HEK293 (cell line): ENCODE data around the gene MBNL2.
A peak's percentile ranks its signal among the peaks of the same experiment; 100 is the strongest.

Experiments used
- CTCF ChIA-PET: fragments of 350-600 bp; formaldehyde crosslinking; extraction: SDS; loops from one replicate; lab custom pipeline; 2021; ENCODE audit warnings: antibody characterized with exemption; lab: Yijun Ruan, JAX
- POLR2A ChIA-PET: fragments of 300-600 bp; formaldehyde crosslinking; extraction: SDS; loops from one replicate; lab custom pipeline; 2020; ENCODE audit warnings: antibody characterized with exemption, inconsistent platforms; lab: Yijun Ruan, JAX
- H3K27ac ChIP-seq: fragments of 200-500 bp; sonication (Bioruptor generic); 2 replicates; pipeline ENCODE4 v1.5.1; 2014; ENCODE audit warnings: low read depth, low read length, control low read depth, inconsistent platforms; ENCODE audit errors: extremely low read depth
- H3K36me3 ChIP-seq, 2 experiments: fragments of 200-500 bp in 1 of 2; sonication (Bioruptor generic) in 1 of 2; 1 replicate in 1 of 2; 2 replicates in 1 of 2; pipeline ENCODE4 v1.5.1; 2014 to 2017; ENCODE audit warnings: inconsistent platforms in 2 of 2, low read length in 2 of 2; ENCODE audit not compliant: control insufficient read depth in 2 of 2, insufficient read depth in 1 of 2
- H3K4me1 ChIP-seq: fragments of 200-500 bp; sonication (Bioruptor generic); 2 replicates; pipeline ENCODE4 v1.5.1; 2014; ENCODE audit warnings: mild to moderate bottlenecking, low read length, inconsistent platforms; ENCODE audit not compliant: control insufficient read depth, insufficient read depth
- H3K4me3 ChIP-seq: 2 replicates; pipeline ENCODE4 v1.5.1; 2011; ENCODE audit warnings: low read depth, mild to moderate bottlenecking, control low read depth, low read length, moderate library complexity
- H3K9me3 ChIP-seq: fragments of 200-500 bp; sonication (Bioruptor generic); 2 replicates; pipeline ENCODE4 v1.5.1; 2014; ENCODE audit warnings: low read depth, low read length, inconsistent platforms; ENCODE audit not compliant: control insufficient read depth, insufficient read depth
- PRDM10 ChIP-seq: fragments of 450-650 bp; formaldehyde crosslinking; IDR thresholded peaks from 2 replicates; pipeline ENCODE4 v1.5.1; 2016; ENCODE audit warnings: missing biosample characterization, missing genetic modification characterization
- SETDB1 ChIP-seq: IDR thresholded peaks from one replicate; pipeline ENCODE4 v1.6.1; 2017; ENCODE audit warnings: mild to moderate bottlenecking, low read length, moderate library complexity, mixed read lengths; ENCODE audit not compliant: insufficient read length
- SP3 ChIP-seq: fragments of 450-650 bp; formaldehyde crosslinking; IDR thresholded peaks from 2 replicates; pipeline ENCODE4 v1.5.1; 2016; ENCODE audit warnings: missing biosample characterization, missing genetic modification characterization
- ZBTB17 ChIP-seq: fragments of 450-650 bp; formaldehyde crosslinking; IDR thresholded peaks from 2 replicates; pipeline ENCODE4 v1.5.1; 2016; ENCODE audit warnings: missing biosample characterization, missing genetic modification characterization
- ZBTB21 ChIP-seq: fragments of 450-650 bp; formaldehyde crosslinking; IDR thresholded peaks from 2 replicates; pipeline ENCODE4 v1.5.1; 2017; ENCODE audit warnings: missing biosample characterization, missing genetic modification characterization
- ZBTB44 ChIP-seq: fragments of 450-650 bp; IDR thresholded peaks from 2 replicates; pipeline ENCODE4 v1.5.1; 2018; ENCODE audit warnings: missing biosample characterization, mild to moderate bottlenecking, missing genetic modification characterization
- ZFP3 ChIP-seq: fragments of 450-650 bp; formaldehyde crosslinking; IDR thresholded peaks from 2 replicates; pipeline ENCODE4 v1.5.1; 2016; ENCODE audit warnings: low read depth, missing biosample characterization, missing genetic modification characterization
- ZIC2 ChIP-seq: fragments of 450-650 bp; formaldehyde crosslinking; IDR thresholded peaks from 2 replicates; pipeline ENCODE4 v1.5.1; 2016; ENCODE audit warnings: missing biosample characterization, missing genetic modification characterization
- ZNF121 ChIP-seq: fragments of 450-650 bp; formaldehyde crosslinking; IDR thresholded peaks from 2 replicates; pipeline ENCODE4 v1.5.1; 2016; ENCODE audit warnings: missing biosample characterization, missing genetic modification characterization
- ZNF140 ChIP-seq: fragments of 450-650 bp; formaldehyde crosslinking; IDR thresholded peaks from 2 replicates; pipeline ENCODE4 v1.5.1; 2016; ENCODE audit warnings: missing biosample characterization, missing genetic modification characterization
- ZNF146 ChIP-seq: fragments of 450-650 bp; formaldehyde crosslinking; IDR thresholded peaks from 2 replicates; pipeline ENCODE4 v1.5.1; 2016; ENCODE audit warnings: missing biosample characterization, missing genetic modification characterization
- ZNF221 ChIP-seq: fragments of 450-650 bp; formaldehyde crosslinking; IDR thresholded peaks from 2 replicates; pipeline ENCODE4 v1.5.1; 2017; ENCODE audit warnings: missing biosample characterization, missing genetic modification characterization, borderline replicate concordance
- ZNF24 ChIP-seq: fragments of 450-650 bp; formaldehyde crosslinking; IDR thresholded peaks from 2 replicates; pipeline ENCODE4 v1.5.1; 2016; ENCODE audit warnings: missing biosample characterization, missing genetic modification characterization
- ZNF302 ChIP-seq: fragments of 450-650 bp; formaldehyde crosslinking; IDR thresholded peaks from 2 replicates; pipeline ENCODE4 v1.5.1; 2016; ENCODE audit warnings: missing biosample characterization, missing genetic modification characterization, low read depth
- ZNF426 ChIP-seq: fragments of 450-650 bp; formaldehyde crosslinking; IDR thresholded peaks from 2 replicates; pipeline ENCODE4 v1.5.1; 2017; ENCODE audit warnings: missing biosample characterization, missing genetic modification characterization, mild to moderate bottlenecking, inconsistent platforms, moderate library complexity
- ZNF530 ChIP-seq: fragments of 450-650 bp; formaldehyde crosslinking; IDR thresholded peaks from 2 replicates; pipeline ENCODE4 v1.5.1; 2016; ENCODE audit warnings: low read depth, missing biosample characterization, missing genetic modification characterization
- ZNF544 ChIP-seq: fragments of 450-650 bp; formaldehyde crosslinking; IDR thresholded peaks from 2 replicates; pipeline ENCODE4 v1.5.0; 2017; ENCODE audit warnings: missing biosample characterization, missing genetic modification characterization
- ZNF571 ChIP-seq: fragments of 450-650 bp; formaldehyde crosslinking; IDR thresholded peaks from 2 replicates; pipeline ENCODE4 v1.5.0; 2017; ENCODE audit warnings: missing biosample characterization, missing genetic modification characterization
- ZNF610 ChIP-seq: fragments of 450-650 bp; formaldehyde crosslinking; IDR thresholded peaks from 2 replicates; pipeline ENCODE4 v1.5.1; 2016; ENCODE audit warnings: missing biosample characterization, missing genetic modification characterization, borderline replicate concordance
- ZNF791 ChIP-seq: fragments of 450-650 bp; formaldehyde crosslinking; IDR thresholded peaks from 2 replicates; pipeline ENCODE4 v1.5.1; 2016; ENCODE audit warnings: missing biosample characterization, missing genetic modification characterization
- ZNF830 ChIP-seq: fragments of 450-650 bp; IDR thresholded peaks from 2 replicates; pipeline ENCODE4 v1.5.0; 2018; ENCODE audit warnings: missing biosample characterization, missing genetic modification characterization, low read depth, mild to moderate bottlenecking, moderate library complexity
- TF ChIP-seq, protein P1 (sequence below): fragments of 450-650 bp; formaldehyde crosslinking; IDR thresholded peaks from 2 replicates; pipeline ENCODE4 v1.5.0; 2017; ENCODE audit warnings: missing biosample characterization, missing genetic modification characterization, borderline replicate concordance
- TF ChIP-seq, protein P2 (sequence below): fragments of 450-650 bp; formaldehyde crosslinking; IDR thresholded peaks from 2 replicates; pipeline ENCODE4 v1.5.1; 2016; ENCODE audit warnings: missing biosample characterization, missing genetic modification characterization
- TF ChIP-seq, protein P3 (sequence below): fragments of 450-650 bp; formaldehyde crosslinking; IDR thresholded peaks from 2 replicates; pipeline ENCODE4 v1.5.1; 2017; ENCODE audit warnings: missing biosample characterization, missing genetic modification characterization

Gene MBNL2

GRCh38 chr13:97259410-97259797, 37.3 kb downstream of the MBNL2 start (continued):
- TF ChIP-seq, protein P1, sequence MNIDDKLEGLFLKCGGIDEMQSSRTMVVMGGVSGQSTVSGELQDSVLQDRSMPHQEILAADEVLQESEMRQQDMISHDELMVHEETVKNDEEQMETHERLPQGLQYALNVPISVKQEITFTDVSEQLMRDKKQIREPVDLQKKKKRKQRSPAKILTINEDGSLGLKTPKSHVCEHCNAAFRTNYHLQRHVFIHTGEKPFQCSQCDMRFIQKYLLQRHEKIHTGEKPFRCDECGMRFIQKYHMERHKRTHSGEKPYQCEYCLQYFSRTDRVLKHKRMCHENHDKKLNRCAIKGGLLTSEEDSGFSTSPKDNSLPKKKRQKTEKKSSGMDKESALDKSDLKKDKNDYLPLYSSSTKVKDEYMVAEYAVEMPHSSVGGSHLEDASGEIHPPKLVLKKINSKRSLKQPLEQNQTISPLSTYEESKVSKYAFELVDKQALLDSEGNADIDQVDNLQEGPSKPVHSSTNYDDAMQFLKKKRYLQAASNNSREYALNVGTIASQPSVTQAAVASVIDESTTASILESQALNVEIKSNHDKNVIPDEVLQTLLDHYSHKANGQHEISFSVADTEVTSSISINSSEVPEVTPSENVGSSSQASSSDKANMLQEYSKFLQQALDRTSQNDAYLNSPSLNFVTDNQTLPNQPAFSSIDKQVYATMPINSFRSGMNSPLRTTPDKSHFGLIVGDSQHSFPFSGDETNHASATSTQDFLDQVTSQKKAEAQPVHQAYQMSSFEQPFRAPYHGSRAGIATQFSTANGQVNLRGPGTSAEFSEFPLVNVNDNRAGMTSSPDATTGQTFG, result no peak
- TF ChIP-seq ZNF791, result no peak
- TF ChIP-seq, protein P2, sequence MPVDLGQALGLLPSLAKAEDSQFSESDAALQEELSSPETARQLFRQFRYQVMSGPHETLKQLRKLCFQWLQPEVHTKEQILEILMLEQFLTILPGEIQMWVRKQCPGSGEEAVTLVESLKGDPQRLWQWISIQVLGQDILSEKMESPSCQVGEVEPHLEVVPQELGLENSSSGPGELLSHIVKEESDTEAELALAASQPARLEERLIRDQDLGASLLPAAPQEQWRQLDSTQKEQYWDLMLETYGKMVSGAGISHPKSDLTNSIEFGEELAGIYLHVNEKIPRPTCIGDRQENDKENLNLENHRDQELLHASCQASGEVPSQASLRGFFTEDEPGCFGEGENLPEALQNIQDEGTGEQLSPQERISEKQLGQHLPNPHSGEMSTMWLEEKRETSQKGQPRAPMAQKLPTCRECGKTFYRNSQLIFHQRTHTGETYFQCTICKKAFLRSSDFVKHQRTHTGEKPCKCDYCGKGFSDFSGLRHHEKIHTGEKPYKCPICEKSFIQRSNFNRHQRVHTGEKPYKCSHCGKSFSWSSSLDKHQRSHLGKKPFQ (tag by site-specific recombination), result no peak
- no peak for TF ChIP-seq ZBTB17 (tag by site-specific recombination)

DNA sequence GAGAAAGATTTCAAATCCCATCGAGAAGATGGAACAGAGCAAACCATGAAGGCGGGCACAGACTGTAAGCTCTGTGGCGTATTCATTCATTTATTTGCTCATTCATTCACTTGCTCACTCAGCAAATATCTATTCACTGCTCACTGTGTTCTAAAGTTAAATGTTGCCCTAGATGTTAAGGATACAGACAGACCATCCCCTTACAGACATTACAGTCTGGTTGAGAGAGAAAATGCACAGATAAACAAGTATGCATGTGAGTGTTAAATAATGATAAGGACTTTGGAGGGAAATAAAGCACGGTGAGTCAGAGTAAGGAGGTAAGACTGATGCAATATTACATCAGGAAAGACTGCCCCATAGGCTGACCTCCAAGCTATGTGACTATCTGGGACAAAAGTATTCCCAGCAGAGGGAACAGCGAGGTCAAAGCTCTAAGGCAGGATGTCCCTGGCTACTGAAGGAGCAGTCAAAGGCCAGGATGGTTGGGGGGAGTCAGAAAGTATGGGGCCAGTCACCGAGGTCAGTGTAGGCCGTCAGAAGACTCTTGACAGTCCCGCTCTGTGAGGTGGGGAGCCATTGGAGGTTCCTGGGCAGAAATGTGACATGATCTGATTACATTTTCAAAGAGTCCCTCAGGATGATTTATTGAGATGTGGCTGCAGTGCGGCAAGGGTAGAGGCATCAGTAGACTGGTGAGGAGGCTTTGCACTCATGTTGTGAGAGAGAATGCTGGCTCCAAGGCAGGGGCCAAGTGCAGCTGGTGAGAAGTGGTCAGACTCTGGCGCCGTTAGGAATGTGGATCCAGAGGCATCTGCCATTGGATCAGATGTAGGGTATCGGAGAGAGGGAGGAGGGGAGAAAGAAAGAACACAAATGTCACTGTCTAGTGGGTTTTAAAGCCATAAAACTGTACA, 37.9 kb downstream of the MBNL2 start:
- Histone ChIP-seq H3K9me3 (no peaks in the 10 kb centered on the region), H3K36me3 (no peaks in the 10 kb centered on the region), H3K4me1 (peaks cover 33% of the 10 kb centered on the region), H3K27ac (peak overlapping the region; percentile 19; the same call in 1 of the 2 replicates), H3K4me3 (no peak overlapping the region)
- ChIA-PET CTCF (interaction anchor here (0.5 to 1.0 kb wide), 3 partner anchors 34 to 168 kb away, joined by 3 to 4 read pairs (median 4); no protein-coding TSS in a partner anchor), POLR2A (interaction anchor here (0.7 to 1.0 kb wide), 2 partner anchors 13 to 38 kb away, joined by 3 to 4 read pairs; partner anchors contain the start of gene MBNL2)
- TF ChIP-seq ZBTB17 (tag by site-specific recombination) (peak; percentile 79), ZIC2 (tag by site-specific recombination) (0 out of 2 replicates have a peak, but pooled peaks have one; percentile 18), ZNF530 (tag by site-specific recombination) (peak; percentile 62; the same call in 1 of the 2 replicates), ZNF24 (peak; percentile 93; the same call in 1 of the 2 replicates), ZNF571 (tag by site-specific recombination) (no peak), ZNF302 (no peak), ZBTB21 (tag by site-specific recombination) (peak; percentile 72), ZNF121 (no peak), ZNF221 (no peak), ZBTB44 (tag by site-specific recombination) (0 out of 2 replicates have a peak, but pooled peaks have one; percentile 58), ZFP3 (tag by site-specific recombination) (no peak), PRDM10 (tag by site-specific recombination) (peak; percentile 73), ZNF140 (no peak), ZNF426 (tag by site-specific recombination) (no peak), ZNF830 (tag by site-specific recombination) (no peak), SP3 (tag by site-specific recombination) (0 out of 2 replicates have a peak, but pooled peaks have one; percentile 24), ZNF146 (tag by site-specific recombination) (no peak), SETDB1 (no peak), ZNF610 (0 out of 2 replicates have a peak, but pooled peaks have one; percentile 10), ZNF544 (tag by site-specific recombination) (no peak)
- TF ChIP-seq, protein P3, sequence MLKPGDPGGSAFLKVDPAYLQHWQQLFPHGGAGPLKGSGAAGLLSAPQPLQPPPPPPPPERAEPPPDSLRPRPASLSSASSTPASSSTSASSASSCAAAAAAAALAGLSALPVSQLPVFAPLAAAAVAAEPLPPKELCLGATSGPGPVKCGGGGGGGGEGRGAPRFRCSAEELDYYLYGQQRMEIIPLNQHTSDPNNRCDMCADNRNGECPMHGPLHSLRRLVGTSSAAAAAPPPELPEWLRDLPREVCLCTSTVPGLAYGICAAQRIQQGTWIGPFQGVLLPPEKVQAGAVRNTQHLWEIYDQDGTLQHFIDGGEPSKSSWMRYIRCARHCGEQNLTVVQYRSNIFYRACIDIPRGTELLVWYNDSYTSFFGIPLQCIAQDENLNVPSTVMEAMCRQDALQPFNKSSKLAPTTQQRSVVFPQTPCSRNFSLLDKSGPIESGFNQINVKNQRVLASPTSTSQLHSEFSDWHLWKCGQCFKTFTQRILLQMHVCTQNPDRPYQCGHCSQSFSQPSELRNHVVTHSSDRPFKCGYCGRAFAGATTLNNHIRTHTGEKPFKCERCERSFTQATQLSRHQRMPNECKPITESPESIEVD (tag by site-specific recombination), result peak; percentile 35; the same call in 1 of the 2 replicates
